Large intestine (tissue), 3 donors: ENCODE results near the gene HCCS. TPM values are rescaled to one million over a fixed set of nuclear protein-coding genes. Genes with fewer than 3 reads are reported as not detected.
"Not testable (repeated sequence)": the region's sequence is repeated elsewhere in the genome, so short reads cannot be mapped to it uniquely, and the experiment has no call there.

ENCODE experiments used
- DNase-seq, 2 donors: peaks; one replicate each; pipeline versions ENCODE4 v3.0.0 to v3.0.0-alpha.2; 2013
- H3K27ac ChIP-seq: one replicate; pipeline ENCODE4 v1.5.1; 2013; ENCODE audit warnings: low read length
- H3K27me3 ChIP-seq: 2 replicates; pipeline ENCODE4 v1.6.1; 2013; ENCODE audit warnings: low read length; ENCODE audit not compliant: control insufficient read depth, insufficient read depth
- H3K36me3 ChIP-seq: 2 replicates; pipeline ENCODE4 v1.6.1; 2013; ENCODE audit warnings: low read length; ENCODE audit not compliant: control insufficient read depth, insufficient read depth
- H3K4me1 ChIP-seq: one replicate; pipeline ENCODE4 v1.6.1; 2013; ENCODE audit warnings: low read length; ENCODE audit not compliant: control insufficient read depth, insufficient read depth
- H3K4me3 ChIP-seq: one replicate; pipeline ENCODE4 v1.5.1; 2013; ENCODE audit warnings: low read length
- H3K9me3 ChIP-seq: one replicate; pipeline ENCODE4 v1.6.1; 2013; ENCODE audit warnings: mild to moderate bottlenecking, low read depth, low read length, moderate library complexity; ENCODE audit not compliant: control insufficient read depth
- WGBS: methylation state at CpG from one replicate; pipeline ENCODE4 v1.1.5; 2013; ENCODE audit warnings: low lambda C conversion rate; ENCODE audit not compliant: insufficient coverage; 5-methylcytosine and 5-hydroxymethylcytosine counted together
- polyA plus RNA-seq: library from polyadenylated mRNA; unstranded; fragments of 120-200 nt; gene quantifications from one replicate; pipeline ENCODE4 v1.2.1, GENCODE V29; 2013

HCCS gene
- polyA plus RNA-seq, 1 donor, result 30.9 TPM

GRCh38 chrX:11119313-11119943 is 8.3 kb downstream of the HCCS start:
- Histone ChIP-seq H3K4me3 (no peak overlapping the region), H3K4me1 (no peaks in the 10 kb centered on the region), H3K27ac (no peak overlapping the region), H3K9me3 (no peaks in the 10 kb centered on the region), H3K27me3 (no peaks in the 10 kb centered on the region), H3K36me3 (peaks cover 59% of the 10 kb centered on the region)
- no peak for DNase-seq
- no CpG with 5 or more reads among the region's 8 CpGs for WGBS

DNA sequence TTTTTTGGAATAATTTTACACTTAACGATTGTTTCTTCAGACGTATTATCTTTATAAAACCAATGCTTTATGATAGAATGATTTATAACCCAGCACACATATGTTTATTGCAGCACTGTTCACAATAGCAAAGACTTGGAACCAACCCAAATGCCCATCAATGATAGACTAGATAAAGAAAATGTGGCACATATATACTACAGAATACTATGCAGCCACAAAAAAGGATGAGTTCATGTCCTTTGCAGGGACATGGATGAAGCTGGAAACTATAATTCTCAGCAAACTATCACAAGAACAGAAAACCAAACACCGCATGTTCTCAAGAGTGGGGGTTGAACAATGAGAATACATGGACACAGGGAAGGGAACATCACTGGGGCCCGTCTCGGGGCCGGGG is 12.0 kb downstream of the HCCS start:
- WGBS, result no CpG with 5 or more reads among the region's 6 CpGs
- peaks cover 30% of the 10 kb centered on the region for H3K36me3 ChIP-seq
- H3K27me3 ChIP-seq, H3K4me3 ChIP-seq, H3K9me3 ChIP-seq, H3K4me1 ChIP-seq, DNase-seq, H3K27ac ChIP-seq: not testable (repeated sequence)

DNA sequence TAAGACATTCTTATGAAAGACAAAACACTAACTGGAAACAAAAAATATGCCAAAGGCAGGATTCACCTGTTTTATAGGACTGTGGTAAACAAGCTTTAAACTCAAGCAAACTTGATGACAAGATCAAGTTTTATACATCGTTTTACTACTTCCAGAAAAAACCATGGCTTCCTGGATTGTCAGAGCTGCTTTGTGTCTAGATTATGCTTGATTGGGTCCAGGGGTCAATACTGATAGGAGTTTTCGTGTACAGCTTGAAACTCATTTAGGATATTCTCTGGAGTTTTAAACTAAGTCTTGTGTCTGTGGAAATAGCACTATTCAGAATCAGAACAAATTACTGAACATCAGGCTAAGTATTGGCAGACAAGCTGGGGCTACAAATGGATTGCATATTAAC is 13.0 kb downstream of the HCCS start:
- DNase-seq, result peak; percentile 18 to 64
- Histone ChIP-seq H3K27me3 (no peaks in the 10 kb centered on the region), H3K27ac (peak overlapping the region; percentile 52), H3K9me3 (no peaks in the 10 kb centered on the region), H3K4me3 (no peak overlapping the region), H3K4me1 (peaks cover 2% of the 10 kb centered on the region), H3K36me3 (peaks cover 22% of the 10 kb centered on the region)
- WGBS, result no CpG with 5 or more reads among the region's 2 CpGs

GRCh38 chrX:11125060-11125459 is 13.9 kb downstream of the HCCS start:
- DNase-seq, result peak; percentile 23 to 69
- peak overlapping the region; percentile 52 for H3K27ac ChIP-seq
- H3K36me3 ChIP-seq, result peaks cover 16% of the 10 kb centered on the region
- no CpG with 5 or more reads among the region's 5 CpGs for WGBS
- H3K27me3 ChIP-seq, result no peaks in the 10 kb centered on the region
- H3K9me3 ChIP-seq, result no peaks in the 10 kb centered on the region
- peaks cover 9% of the 10 kb centered on the region for H3K4me1 ChIP-seq
- H3K4me3 ChIP-seq, result no peak overlapping the region

- no peaks in the 10 kb centered on the region for H3K36me3 ChIP-seq
- H3K27ac ChIP-seq, result peak overlapping the region; percentile 43
- DNase-seq, result no peak
- H3K9me3 ChIP-seq, result no peaks in the 10 kb centered on the region
- no peak overlapping the region for H3K4me3 ChIP-seq
- WGBS, result 57% methylated on average over 2 of the region's 5 CpGs
- H3K27me3 ChIP-seq, result no peaks in the 10 kb centered on the region
- peaks cover 16% of the 10 kb centered on the region for H3K4me1 ChIP-seq
Measured at GRCh38 chrX:11129534-11130105, 18.5 kb downstream of the HCCS start.

DNA sequence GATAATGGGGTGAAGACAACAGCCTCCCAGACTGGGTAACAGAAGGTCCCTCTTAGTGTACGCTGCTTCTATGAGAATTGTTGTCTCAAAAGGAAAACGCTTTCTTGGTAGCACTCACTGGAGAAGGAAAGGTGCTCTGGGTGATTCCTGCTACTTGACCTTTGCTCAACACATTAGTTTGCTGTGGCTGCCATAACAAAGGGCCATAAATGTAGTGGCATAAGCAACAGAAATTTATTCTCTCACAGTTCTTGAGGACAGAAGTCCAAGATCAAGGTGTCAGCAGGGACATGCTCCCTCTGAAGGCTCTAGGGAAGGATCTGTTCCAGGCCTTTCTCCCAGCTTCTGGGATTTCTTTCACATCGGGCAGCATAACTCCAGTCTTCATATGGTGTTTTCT is 19.0 kb downstream of the HCCS start:
- Histone ChIP-seq H3K36me3 (no peaks in the 10 kb centered on the region), H3K9me3 (no peaks in the 10 kb centered on the region), H3K4me3 (no peak overlapping the region), H3K27me3 (no peaks in the 10 kb centered on the region), H3K27ac (peak overlapping the region; percentile 63), H3K4me1 (peaks cover 16% of the 10 kb centered on the region)
- no CpG with 5 or more reads among the region's 3 CpGs for WGBS
- peak; percentile 43 to 81 for DNase-seq

DNA sequence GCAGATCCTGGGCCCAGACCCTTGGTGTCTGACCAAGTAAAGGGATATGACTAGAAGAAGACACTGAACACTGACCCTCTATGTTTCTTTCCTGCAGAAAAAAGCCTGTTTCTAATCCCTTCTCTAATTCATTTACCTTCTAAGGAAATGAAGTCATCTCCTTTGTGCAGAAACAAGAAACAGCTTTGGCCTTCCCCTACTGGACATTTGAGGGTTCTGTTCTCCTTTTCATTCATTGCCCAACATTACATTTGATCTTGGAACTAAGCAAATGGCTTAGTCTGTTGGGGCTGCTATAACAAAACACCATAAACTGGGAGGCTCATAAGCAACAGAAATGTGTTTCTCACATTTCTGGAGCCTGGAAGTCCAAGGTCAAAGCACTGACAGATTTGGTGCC is 20.0 kb downstream of the HCCS start:
- Histone ChIP-seq H3K27ac (no peak overlapping the region), H3K36me3 (no peaks in the 10 kb centered on the region), H3K4me3 (no peak overlapping the region), H3K27me3 (no peaks in the 10 kb centered on the region), H3K9me3 (no peaks in the 10 kb centered on the region), H3K4me1 (peaks cover 17% of the 10 kb centered on the region)
- DNase-seq, result no peak

DNA sequence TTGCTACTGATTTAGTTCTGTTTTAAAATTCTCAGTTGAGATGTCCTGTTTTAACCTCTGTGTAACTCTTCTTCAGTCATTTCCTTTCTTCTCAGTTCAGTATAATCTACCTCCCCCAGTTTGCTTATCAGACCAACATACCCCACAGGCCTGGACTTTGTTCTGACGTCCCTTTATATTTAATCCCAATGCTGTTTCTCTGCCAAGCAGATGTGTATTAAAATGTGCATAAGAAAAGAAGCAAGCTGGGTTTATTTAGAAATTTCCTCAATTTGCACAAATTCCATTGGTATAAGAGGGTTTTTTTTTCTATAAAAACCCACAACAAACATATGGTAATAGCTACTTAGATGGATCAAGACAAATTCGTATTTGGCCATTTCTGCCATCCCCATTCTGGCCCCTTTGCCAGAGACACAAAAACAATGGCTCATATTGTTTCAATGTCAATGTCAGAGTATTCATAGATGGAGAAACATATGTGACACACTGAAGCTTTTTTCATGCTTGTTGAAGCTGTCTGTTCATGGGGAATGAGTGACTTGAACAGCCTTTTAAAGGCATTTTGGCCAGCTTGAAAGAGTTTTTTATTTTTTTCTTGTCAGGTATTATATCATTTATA is 24.5 kb downstream of the HCCS start:
- DNase-seq, result no peak
- Histone ChIP-seq H3K9me3 (no peaks in the 10 kb centered on the region), H3K27ac (no peak overlapping the region), H3K36me3 (no peaks in the 10 kb centered on the region), H3K27me3 (no peaks in the 10 kb centered on the region), H3K4me1 (peaks cover 8% of the 10 kb centered on the region), H3K4me3 (no peak overlapping the region)
- no CpG with 5 or more reads among the region's 2 CpGs for WGBS

DNA sequence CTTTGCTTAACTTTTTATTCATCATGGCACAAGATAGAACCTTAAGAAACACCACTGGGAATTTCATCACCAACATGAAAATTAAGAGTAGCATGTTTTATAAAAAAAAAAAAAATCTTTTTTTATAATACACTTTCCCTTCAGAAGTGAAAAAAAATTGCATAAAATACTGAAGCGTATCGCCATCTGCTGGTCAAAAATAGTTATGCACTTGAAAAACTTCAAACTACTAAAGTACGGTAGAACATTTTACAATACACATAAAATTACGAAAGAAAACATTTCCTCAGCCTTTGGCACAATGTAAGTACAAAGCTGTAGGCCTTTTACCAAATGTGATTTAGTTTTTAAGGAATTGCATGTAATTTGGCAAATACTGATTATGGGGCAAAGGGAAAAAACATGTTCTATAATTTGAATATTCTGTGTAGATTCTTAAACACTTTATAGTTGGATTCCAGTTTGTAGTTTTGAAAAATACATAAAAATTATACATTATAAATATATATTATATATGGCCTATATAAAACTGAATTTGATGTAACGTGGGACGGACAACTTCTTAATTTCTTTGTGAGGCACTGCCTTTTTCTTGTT is 26.5 kb downstream of the HCCS start:
- peak; percentile 19 to 30 for DNase-seq
- Histone ChIP-seq H3K27ac (no peak overlapping the region), H3K4me3 (no peak overlapping the region), H3K36me3 (no peaks in the 10 kb centered on the region), H3K4me1 (peaks cover 4% of the 10 kb centered on the region), H3K27me3 (no peaks in the 10 kb centered on the region), H3K9me3 (no peaks in the 10 kb centered on the region)
- no CpG with 5 or more reads among the region's 6 CpGs for WGBS

DNA sequence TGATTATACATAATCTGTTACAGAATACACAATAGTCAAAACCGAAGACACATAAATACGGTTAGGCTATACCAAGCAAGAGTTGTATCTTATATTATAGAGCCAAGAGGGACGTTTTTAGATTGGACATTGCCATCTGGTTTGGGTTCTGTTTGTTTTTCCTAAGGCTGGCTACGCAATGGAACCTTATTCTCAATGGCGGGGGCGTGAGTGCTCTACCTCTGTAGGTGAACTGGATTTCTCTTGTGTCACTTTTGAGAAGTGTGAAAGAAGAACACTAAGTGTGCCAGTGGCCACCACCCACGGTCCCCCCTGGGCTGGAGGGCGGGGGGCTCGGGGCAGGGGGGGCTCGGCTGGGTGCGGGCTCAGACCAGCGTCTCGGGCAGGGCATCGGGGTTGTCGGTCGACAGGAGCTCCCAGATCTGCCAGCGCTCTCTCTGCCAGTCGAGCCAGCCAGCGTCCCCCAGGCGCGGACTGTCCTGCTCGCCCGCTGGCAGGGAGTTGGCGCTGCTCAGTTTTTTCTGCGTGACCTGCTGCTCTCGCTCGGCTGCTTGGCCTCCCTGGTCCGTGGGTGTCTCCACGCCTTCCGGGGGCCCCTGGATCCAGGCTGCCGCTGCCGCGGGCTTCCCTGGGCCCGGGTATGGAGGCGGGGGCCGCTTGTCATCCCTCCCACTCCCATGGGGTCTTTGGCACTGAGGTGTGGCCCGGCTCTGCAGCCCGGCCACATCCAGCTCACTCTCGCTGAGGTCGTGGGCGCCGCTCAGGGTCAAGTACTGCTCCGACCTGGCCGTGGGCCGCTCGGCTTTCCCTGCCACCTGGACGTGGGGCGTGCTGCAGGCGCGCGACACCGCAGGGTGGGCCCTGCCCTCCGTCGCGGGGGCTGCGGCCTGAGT is 27.6 kb downstream of the HCCS start:
- H3K27ac ChIP-seq, result no peak overlapping the region
- H3K4me3 ChIP-seq, result no peak overlapping the region
- H3K9me3 ChIP-seq, result no peaks in the 10 kb centered on the region
- DNase-seq, result no peak
- H3K27me3 ChIP-seq, result no peaks in the 10 kb centered on the region
- no CpG with 5 or more reads among the region's 56 CpGs for WGBS
- H3K4me1 ChIP-seq, result peaks cover 4% of the 10 kb centered on the region
- no peaks in the 10 kb centered on the region for H3K36me3 ChIP-seq
